ENCODE results near the gene SLC25A13.
"Not testable (repeated sequence)": the region's sequence is repeated elsewhere in the genome, so short reads cannot be mapped to it uniquely, and the experiment has no call there.

SLC25A13 gene, protein sequence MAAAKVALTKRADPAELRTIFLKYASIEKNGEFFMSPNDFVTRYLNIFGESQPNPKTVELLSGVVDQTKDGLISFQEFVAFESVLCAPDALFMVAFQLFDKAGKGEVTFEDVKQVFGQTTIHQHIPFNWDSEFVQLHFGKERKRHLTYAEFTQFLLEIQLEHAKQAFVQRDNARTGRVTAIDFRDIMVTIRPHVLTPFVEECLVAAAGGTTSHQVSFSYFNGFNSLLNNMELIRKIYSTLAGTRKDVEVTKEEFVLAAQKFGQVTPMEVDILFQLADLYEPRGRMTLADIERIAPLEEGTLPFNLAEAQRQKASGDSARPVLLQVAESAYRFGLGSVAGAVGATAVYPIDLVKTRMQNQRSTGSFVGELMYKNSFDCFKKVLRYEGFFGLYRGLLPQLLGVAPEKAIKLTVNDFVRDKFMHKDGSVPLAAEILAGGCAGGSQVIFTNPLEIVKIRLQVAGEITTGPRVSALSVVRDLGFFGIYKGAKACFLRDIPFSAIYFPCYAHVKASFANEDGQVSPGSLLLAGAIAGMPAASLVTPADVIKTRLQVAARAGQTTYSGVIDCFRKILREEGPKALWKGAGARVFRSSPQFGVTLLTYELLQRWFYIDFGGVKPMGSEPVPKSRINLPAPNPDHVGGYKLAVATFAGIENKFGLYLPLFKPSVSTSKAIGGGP

DNA sequence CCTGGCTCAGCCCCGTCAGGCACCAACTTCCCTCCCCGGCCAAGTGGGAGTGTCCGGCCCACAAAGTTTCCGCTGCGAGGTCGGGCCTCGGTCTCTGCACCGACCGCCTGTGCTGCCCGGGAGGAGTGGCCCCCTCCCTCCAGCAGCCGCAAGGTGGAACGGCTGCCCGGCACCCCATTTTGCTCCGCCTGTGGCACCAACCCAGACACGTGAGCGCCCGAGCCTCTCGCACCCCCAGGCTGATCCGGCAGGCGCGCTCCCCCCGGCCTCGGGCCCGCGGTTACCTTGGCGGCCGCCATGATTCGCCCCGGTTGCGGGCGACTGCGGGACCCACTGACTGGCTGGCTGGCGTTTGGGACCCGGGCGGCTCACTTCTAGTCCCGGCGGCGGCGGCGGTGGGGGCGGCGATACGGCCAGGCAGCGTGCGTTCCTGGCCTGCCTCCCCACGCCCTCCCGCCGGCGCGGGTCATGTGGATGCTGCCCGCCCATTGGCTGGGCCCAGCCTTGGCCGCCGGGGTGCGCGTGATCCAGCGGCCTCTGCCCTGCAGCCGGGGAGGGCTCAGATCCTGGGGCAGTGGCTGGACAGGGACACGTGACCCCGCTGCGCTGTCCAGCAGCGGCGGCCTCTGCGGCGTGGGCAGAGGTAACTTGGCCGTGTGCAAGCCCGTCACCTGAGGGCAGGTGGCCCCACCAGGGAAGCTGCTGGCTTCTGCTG is at the start of gene SLC25A13:
Gene SLC25A13, minus strand, starts transcription at position 441 of the 715 bp plus-strand sequence. Its CDS starts 142 bp downstream, at position 299.
- FAIRE-seq = no peak

DNA sequence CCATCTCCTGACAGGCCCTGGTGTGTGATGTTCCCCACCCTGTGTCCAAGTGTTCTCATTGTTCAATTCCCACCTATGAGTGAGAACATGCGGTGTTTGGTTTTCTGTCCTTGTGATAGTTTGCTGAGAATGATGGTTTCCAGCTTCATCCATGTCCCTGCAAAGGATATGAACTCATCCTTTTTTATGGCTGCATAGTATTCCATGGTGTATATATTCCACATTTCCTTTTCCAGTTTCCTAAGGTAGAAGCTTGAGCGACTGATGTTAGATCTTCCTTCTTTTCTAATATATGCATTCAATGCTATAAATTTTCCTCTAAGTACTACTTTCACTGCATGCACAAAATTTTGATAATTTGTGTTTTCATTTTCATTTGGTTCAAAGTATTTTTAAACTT is 44.0 kb upstream of the SLC25A13 start:
- FAIRE-seq = not testable (repeated sequence)

DNA sequence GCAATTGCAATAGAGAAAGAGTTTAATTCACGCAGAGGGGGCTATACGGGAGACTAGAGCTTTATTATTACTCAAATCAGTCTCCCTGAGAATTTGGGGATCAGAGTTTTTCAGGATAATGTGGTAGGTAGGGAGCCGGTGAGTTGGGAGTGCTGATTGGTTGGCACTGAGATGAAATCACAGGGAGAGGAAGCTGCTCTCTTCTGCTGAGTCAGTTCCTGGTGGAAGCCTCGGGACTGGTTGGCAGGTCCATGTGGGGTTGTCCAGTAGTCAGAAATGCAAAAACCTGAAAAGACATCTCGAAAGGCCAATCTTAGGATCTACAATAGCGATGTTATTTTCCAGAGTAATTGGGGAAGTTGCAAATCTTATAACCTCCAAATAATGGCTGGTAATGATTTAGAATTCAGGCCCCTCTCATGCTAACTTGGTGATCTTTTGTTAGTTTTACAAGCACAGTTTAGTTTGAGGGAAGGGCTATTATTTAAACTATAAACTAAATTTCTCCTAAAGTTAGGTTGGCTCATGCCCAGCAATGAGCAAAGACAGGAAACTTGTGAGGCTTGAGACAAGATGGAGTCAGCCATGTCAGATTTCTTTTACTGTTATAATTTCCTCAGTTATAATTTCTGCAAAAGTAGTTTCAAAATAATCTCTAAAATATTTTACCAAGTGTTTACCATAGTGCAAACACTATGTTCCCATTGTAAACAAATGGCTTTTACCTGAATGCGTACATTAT is 39.4 kb upstream of the SLC25A13 start:
- no peak for FAIRE-seq

DNA sequence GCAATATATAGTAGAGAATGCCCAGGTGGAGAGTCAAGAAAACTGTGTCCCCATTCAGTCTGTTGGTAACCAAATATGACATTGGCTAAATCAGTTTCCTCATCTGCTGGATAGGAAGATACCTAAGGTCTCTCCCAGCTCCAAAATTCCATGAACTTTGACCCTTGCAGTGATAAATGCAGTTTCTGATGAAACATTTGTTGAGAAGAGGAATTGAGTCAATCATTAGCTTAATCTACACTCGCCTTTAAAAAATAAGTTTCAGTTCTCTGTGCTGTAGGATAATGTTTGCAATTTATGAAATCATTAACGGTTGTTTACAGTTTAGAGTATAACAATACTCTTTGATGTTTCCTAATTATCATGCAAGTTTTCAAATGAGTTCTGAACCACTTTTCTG is 38.0 kb upstream of the SLC25A13 start:
- no peak for FAIRE-seq

DNA sequence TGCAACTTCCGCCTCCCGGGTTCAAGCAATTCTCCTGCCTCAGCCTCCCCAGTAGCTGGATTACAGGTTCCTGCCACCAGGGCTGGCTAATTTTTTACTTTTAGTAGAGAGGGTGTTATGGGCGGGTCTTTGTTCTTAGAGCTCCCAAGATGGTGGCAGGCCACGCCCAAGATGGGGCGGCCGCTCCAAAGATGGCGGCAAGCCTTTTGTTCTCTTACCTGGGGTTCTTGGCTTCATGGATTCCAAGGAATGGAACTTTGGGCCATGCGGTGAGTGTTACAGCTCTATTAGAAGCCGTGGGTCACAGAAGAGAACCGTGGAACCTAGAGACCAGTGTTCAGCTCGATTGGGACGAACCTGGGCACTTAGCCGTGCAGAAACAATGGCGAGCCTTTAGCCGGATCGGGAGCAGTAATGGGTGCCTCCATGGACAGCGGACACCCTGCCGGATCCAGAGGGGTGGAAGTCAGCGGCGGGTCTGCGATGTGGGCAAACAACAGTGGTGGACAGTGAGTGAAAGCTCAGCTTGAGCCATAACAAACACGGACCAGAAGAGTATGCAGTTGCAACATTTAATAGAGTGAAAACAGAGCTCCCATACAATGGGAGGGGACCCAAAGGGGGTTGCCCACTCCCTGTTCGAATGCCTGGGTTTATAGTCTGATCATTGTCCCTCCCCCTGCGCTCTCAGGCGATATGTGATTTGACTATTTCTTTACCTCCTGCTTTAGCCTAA is 36.5 kb upstream of the SLC25A13 start:
- not testable (repeated sequence) for FAIRE-seq

DNA sequence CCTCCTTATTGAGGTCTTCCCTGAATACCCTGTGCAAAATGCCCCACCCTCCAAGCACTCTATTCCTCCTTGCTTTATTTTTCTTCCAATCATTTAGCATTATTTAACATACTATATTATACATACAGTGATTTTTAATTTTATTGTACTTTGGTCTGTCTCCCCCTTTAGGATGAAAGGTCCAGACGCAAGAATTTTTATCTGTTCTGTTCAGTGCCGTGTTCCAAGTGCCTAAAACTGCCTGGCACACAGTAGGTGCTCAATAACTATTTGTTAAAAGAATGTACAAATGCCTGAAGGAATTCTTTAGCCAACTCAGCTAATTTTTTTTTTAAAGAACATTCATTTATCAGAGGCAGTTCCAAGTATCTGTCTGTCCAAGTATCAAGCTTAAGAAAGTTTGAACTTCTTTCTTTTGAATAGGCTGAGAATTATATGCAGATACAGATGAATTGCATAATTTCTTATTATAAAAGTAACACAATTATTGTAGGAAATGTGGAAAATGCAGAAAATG is 34.1 kb upstream of the SLC25A13 start:
- FAIRE-seq = no peak

DNA sequence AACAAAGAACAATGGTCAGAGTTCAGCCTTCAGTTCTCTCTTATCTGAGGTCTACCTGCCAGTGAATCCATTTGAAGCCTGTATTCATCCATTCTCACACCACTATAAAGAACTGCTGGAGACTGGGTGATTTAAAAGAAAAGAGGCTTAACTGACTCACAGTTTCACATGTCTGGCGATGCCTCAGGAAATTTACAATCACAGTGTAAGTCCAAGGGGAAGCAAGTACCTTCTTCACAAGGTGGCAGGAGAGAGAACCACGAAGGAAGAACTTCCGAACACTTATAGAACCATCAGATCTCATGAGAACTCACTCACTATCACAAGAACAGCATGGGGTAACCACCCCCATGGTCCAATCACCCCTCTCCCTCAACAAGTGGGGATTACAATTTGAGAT is 33.0 kb upstream of the SLC25A13 start:
- FAIRE-seq = no peak

DNA sequence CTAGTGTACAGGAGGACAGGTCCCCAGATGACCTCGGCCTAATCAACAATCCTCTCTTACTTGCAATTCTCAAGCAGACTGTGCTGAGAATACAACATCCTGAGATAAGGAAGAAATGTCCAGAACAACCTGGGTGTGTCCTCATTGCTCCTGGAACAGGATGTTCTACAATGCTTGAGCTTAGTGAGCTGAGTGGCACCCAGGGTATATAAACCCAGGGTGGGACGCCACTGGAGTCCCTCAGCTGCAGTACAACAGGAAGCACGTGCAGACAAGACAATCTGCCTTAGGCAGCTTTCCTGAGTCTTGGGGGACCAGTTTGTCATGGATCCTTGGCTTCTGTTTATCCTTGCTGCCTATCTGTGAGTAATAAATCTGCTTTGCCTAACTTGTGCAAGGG is 27.7 kb upstream of the SLC25A13 start:
- FAIRE-seq = no peak

DNA sequence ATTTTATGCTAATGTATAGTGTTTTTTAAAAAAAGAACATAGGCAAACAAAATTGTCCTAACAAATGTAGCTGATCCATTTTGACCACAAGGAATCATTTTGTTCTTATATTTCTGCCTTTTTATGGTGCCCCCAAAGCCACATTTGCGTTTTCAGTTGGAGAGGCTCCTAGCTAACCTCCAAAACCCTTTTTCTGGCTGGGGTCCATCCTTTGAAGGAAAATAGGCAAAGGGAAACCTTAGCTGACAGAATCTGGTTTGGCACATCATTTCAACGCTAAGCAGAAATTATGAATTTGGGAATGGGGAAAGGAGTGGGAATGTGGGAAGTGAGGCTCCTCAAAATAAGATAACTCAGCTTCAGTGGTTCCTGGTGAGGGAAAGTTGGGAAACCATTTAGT is 25.6 kb upstream of the SLC25A13 start:
- no peak for FAIRE-seq

DNA sequence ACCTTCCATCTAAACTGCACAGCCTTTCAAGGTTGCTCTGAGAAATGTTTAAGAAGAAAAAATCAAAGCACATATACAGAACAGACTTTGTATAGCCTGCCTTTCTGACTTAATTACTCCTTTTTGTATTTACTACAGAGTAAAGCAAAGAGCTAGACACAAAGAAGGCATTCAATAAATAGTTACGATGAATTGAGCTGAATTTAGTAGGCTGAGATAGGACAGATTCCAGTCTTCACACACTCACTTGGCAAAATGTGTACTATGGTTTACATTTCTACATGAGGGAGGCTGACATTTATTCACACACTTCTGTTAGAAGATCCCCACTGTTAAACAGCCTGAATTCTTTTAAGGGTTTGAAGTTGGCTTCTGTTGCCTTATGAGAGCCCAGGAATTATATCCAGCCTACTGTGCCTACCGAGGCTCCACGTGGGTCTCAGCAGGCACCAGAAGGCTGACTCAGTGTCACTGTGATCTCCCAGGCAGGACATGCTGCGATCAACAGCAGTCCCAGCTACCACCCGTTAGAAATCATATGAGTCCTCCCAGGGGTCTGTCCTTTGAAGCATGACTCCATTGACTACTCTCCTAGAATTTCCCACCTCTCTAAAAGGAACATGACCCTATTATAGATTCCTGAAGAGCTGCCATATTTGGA is 24.5 kb upstream of the SLC25A13 start:
- FAIRE-seq = no peak

DNA sequence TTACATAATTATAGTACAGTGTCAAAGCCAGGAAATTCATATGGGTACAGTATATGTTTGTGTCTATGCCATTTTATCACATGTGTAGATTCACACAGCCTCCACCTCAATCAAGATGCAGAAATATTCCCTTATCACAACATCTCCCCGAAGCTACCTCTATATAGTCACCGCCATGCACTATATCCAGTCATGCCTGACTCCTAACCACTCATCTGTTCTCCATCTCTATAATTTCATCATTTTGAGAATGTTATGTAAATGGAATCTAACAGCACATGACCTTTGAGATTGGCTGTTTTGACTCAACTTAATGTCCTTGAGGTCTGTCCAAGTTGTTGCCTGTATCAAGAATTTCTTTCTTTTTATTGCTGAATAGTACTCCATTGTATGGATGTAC is 22.3 kb upstream of the SLC25A13 start:
- no peak for FAIRE-seq

DNA sequence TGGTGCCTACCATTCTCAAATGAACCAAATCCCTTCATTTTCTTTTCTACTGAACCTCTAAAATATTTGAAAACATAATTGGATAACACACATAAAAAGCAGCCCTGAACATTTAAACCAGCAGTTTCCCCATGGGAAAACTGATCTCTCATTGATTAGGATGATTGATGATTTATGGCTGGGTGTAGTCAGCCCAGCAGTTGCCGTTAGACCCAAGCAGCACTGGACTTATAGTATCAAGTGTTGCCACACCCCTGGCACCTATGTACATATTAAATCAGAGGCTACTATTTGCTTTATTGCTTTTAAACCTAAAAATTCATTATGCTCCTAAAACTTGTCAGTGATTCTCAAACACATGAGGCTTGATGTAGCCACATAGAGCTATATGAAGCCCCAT is 20.2 kb upstream of the SLC25A13 start:
- FAIRE-seq = no peak

DNA sequence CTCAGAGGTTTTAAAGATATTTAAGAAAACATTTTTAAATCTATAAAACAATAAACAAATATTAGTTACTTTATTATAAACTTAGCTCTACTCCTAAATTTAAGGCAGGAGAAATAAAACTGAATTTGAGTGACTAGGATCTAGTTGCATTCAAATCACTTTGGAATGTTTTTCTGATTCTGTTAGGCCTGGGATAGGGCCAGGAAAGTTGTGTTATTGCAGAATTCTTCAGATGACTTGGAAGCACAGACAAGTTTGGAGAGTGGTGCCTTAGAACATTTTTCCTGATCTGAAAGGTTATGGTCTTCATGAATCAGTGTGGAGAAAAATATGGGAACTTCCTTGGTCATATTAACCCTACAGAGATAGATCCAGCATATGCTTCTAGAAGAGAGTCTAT is 15.6 kb upstream of the SLC25A13 start:
- no peak for FAIRE-seq

DNA sequence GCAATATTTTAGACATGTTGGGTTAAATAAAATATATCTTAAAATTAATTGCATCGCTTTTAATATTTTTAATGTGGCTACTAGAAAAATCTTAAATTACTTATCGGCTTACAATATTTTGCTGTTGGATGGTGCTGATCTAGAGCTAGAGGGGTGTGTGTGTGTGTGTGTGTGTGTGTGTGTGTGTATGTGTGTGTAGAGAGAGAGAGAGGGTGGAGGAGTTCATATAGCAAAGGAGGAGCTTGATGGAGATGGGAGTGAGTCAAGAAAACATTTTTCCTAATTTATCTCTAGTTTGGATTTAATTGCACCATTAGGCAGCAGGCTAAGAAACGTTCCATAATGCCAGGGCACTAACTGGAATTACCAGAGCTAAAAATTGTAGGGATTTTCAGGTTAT is 10.4 kb upstream of the SLC25A13 start:
- FAIRE-seq = no peak

DNA sequence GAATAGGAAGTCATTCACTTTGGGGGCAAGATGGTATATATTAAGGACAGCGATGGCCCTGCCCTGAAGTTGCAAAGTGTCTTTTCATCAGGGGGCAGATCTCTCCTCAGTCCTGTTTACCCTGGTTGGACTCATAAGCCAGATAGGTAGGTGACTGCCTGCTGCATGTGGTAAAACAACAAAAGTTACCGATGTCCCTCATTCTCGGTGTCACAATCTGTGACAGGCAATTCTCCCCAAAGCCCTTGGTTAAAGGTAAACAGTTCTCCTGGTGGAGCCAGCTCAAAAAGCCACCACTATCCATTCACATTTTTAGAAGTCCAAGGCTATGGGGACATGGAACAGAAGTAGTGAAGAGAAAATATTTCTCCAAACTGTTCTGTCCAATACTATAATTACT is 9.9 kb upstream of the SLC25A13 start:
- no peak for FAIRE-seq

DNA sequence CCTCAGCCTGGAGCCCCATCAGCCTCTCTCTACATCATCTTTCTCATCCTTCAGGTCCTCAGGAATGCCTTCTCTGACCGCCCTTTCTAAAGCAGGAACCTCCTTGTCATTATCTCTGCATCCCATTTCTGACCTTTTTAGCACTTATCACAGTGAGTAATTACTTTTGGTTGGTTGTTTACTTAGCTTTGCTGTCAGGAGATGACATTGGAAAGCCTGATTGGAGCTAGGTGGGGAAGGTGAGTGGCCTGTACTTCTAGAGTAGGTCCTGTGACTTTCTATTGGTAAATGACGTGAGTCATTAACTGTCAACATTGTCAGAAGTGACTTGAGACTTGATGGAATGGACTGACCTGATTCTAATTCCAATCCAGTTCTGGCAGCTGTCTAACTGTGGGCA is 9.3 kb upstream of the SLC25A13 start:
- no peak for FAIRE-seq

DNA sequence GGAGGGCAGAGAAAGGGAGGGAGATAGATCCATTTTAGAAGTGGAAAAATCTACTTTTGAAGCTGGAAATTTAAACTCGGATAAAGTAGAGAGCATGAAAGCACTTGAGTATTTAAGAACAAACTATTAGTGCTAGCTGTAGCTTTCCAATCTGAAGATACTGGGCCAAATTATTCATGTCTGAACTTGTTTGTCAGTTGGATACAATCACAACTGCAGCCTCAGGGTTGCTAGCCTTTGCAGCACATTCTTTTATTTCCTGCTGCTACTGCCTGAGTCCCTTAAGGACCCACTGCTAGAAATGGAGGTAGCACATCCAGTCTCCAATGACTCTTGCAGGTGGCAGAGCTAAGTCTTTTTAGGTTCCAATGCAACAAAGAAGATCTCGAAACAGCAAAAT is 8.3 kb upstream of the SLC25A13 start:
- FAIRE-seq = no peak

DNA sequence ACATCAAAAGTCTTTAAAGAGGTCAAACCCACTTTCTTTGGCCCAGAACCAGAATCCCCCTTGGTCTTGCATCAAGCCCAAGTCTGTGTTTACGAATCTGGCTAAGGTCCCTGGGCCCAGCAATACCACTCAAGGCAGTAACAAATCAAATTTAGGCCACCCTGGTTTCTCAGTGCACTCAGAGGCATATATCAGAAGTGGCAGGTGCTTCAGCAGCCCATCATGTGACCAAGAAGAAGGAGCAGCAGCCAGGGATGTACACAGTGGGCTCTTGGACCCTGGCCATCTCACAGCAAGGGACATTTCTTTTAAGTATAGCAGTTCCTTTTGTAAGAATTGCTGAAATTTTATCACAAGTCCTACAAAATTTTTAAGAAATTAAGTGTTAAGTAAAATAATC is 7.3 kb upstream of the SLC25A13 start:
- no peak for FAIRE-seq

DNA sequence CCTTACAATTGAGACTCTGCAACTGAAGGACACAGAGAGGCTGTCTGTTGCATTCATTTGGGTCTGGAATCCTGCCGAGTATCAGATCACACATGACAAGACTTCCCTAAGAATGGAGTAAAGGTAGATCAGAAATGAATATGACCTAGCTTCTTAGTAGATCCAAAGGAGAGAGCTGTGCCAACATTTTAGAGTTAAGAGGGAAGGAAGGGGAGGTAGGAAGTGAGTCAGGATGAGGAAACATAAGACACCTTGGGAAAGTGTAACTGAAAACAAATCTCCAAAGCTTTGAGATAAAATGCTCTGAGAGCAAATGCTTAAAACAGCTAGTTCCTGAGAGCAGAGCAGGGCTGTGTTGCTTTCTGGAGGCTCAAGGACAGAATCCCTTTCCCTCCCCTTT is 6.1 kb upstream of the SLC25A13 start:
- FAIRE-seq = no peak

DNA sequence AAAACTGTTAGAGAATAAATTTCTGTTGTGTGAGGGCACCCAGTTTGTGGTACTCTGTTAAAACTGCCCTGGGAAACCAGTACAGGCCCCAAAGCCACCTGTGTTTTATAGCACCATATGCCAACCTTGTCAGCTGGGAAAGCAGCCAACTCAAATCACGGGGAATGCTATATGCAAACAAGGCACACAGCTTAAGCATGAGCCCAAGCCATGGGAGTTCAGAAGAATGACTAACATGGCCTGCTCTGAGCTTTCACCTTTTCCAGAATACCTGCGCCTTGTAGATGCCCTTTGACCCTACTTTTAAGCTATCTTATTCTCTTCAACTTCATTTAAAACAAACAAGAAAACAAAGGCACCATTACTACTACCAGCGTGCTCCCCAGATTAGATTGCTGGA is 5.5 kb upstream of the SLC25A13 start:
- FAIRE-seq = no peak

DNA sequence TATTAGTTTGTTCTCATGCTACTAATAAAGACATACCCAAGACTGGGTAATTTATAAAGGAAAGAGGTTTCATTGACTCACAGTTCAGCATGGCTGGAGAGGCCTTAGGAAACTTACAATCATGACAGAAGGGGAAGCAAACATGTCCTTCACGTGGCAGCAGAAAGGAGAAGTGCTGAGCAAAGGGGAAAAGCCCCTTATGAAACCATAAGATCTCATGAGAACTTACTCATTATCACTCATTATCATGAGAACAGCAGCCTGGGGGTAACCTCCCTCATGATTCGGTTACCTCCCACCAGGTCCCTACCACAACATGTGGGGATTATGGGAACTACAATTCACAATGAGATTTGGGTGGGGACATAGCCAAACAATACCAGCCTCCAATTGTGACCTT is 4.9 kb upstream of the SLC25A13 start:
- FAIRE-seq = not testable (repeated sequence)

All from A204.1 (cell line).